GM15510 (cell line): ENCODE measurements around the gene GABRA4.

ENCODE experiments used
- POLR2A ChIP-seq: IDR thresholded peaks from 3 replicates; pipeline ENCODE4 v1.6.1; 2011; ENCODE audit warnings: borderline replicate concordance; ENCODE audit not compliant: insufficient read length; ENCODE audit errors: extremely low read depth

GABRA4 gene

DNA sequence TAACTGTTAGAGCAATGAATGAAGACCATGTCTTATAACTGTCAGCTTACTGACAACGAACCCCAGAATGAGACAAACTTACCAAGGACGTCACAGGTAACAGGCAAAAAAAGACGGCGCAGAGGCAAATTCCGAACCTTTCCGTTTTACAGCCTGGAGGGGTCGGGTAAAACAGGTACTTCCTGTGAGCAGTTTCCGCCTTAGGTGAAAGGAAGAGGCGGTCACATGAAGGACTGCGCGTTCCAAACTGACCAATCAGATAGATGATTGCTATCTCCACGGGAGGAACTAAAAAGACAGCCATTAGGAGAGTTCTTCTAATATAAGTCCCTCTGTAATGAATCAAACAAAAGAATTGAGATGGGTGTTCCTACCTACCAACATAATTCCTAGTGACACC is 84.3 kb downstream of the GABRA4 start, which contains the start of gene COX7B2:
TSS of gene COX7B2 (minus strand) at position 168 of the 400 bp plus-strand sequence. CDS start 174,053 bp downstream, outside the sequence.
- no peak for TF ChIP-seq POLR2A

DNA sequence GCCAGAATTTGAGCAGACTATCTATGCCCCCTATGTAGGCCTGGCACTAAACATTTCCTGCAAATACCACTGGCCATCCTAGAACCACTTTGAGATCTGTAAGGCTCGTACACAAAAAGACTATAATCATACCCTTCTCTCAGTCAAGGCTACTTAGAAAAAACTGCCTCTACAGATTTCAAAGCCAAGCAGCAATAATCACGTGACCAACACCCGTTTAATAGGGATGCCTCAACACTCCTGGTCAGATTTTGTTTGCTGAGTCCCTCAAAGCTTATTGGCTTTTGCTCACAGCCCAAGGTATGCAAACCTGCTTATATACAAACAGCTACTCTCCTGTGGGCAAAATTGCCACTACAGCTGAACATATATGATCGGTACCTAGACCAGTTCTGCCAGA is 85.2 kb downstream of the GABRA4 start:
- no peak for TF ChIP-seq POLR2A

DNA sequence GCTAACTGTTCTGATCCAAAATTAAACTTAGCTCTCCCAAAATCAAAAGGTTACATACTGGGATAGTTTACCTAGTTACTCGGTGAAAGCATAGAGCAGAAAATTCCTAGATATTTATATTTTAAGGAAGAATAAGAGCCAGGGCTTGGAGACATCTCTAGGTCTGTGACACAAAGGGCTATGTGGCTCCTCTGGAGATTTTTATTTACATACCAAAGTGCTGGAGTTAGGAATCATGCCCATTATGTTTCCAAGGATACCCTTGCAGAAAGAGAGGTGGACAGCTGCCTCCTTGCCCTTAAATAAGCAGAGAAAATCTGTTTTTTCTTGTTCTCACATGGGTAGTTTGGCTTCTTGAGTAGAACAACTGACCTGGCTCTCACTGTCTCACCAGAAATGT is 93.3 kb downstream of the GABRA4 start:
- TF ChIP-seq POLR2A: no peak

DNA sequence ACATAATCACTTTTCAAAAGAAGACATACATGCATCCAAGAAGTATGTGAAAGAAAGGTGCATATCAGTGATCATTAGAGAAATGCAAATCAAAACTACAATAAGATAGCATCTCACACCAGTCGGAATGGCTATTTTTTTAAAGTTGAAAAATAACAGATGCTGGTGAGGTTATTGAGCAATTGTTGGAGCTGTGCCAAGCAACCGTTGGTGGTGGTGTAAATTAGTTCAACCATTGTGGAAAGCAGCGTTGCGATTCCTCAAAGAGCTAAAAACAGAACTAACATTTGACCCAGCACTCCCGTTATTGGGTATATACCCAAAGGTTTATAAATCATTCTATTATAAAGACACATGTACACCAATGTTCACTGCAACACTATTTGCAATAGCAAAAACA is 98.6 kb downstream of the GABRA4 start:
- no peak for TF ChIP-seq POLR2A

DNA sequence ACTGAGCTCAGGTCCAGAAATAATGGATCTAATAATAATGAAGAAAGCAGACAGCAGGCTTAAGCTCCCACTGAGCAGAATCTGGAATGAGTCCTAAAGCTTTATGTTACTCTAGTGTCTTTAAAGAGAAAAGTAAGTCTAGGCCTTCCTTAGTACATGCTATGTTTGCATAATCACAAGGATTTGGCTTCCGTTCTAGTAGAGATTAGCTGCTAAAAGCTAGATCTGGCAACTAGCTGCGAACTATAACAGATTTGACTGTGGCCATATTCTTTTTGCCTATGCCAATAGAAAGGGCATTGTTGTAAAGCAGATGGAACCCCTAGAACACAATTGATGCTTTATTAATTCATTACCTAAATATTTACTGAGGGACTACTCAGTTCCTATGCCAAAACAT is 103.3 kb downstream of the GABRA4 start:
- no peak for TF ChIP-seq POLR2A

DNA sequence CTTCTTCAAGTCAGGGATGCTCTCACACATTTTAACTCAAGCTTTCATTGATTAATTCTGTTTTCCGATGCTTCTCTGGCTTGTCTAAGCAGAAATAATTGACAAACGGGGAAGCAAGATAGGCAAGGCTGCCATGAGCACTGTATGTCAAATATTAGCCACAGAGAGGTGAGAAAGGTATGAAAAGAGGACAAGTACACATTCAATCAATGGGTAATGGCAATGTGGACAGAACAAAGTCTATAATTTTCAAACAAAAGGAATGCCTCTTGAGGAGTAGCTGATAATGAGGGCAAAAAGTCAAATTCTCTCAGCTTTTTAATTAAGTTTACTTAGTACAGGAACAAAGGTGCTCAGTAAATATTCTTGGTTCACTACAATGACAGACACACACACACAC is 104.0 kb downstream of the GABRA4 start:
- TF ChIP-seq POLR2A: no peak

DNA sequence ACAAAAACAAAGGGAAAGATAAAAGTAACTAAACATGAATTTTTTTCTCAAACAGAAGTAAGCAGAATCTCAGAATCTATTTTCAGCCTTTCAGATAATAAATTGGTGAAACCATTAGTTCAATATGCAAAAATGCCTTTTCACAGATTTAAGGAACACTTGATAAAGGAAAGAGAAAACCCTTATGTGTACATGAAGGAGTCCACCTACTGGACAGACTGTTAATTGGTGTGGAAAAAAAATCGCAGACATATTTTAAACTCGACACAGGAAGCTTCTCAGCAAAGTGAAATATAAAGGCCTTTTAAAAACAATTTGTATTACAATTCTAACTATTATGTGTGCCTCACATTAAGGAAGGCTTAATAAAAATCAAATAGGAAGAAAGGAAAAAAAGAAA is 106.7 kb downstream of the GABRA4 start:
- no peak for TF ChIP-seq POLR2A

DNA sequence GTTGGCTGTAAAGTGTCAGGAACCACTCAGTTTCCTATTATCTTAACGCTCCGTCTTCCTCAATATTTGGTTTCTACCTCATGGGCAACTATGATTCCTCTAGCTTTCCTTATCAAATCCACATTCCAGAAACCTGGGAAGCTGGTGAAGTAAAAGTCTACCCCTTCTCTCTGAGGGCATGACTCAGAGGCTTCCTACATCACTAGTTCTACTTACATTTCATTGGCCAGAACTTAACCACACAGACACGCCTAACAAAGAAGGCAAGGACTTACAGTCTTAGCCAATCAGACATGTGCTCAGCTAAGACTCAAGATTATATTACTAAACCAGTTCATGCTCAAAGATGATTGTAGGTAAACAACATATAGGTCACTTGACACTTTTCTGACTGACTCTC is 114.7 kb downstream of the GABRA4 start:
- TF ChIP-seq POLR2A: no peak

DNA sequence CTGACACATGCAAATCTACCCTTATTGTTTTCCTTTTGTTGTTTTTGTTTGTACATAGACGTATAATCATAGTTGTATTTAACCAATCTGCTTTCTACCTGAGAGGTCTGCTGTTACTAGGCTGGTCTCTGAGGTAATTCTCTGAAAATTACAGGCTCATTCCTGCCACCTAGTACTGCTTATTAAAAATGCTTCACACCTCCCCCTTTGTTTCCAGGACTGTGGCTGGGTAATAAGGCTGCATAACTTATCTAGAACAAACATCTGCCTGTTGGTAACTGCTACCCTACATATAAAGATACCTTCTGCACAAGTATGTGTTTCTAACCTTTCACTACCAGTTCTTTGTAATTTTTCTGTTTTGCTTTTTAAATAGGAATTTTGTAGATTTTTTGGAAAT is 118.6 kb downstream of the GABRA4 start:
- TF ChIP-seq POLR2A: no peak

DNA sequence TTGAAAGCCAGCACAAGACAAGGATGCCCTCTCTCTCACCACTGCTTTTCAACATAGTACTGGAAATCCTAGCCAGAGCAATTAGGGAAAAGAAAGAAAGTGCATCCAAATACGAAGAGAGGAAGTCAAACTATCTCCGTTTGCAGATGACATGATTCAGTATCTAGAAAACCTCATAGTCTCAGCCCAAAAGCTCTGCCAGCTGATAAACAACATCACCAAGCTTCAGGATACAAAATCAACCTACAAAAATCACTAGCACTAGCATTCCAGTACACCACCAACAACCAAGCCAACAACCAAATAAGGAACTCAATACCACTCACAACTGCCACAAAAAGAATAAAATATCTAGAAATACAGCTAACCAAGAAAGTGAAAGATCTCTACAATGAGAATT is 123.0 kb downstream of the GABRA4 start:
- no peak for TF ChIP-seq POLR2A
